Heart left ventricle (tissue), 13 donors: ENCODE results near the gene CPNE8.

ENCODE experiments used
- CTCF ChIP-seq, 12 donors: fragments of 200-600 bp; sonication (generic) in 4 of 12; IDR thresholded peaks; one replicate each; pipeline versions ENCODE4 v1.5.0 to v1.8.0; 2018 to 2022; ENCODE audit warnings: antibody characterized with exemption in 12 of 12, mild to moderate bottlenecking in 5 of 12
- POLR2A ChIP-seq, 2 donors: fragments of 450-650 bp; IDR thresholded peaks; one replicate each; pipeline ENCODE4 v1.6.1; 2017; ENCODE audit warnings: antibody characterized with exemption in 2 of 2, mild to moderate bottlenecking in 2 of 2, moderate library complexity in 2 of 2
- donor health status: ischemic (EF 13 %, LVEDD 7.1; RV severe dilation, severe dysfunction).
- donor health status: DM: no; HTN: yes; CAD: no.
- donor health status: DM: no; HTN: no; CAD: no.
- donor health status: ischemic (EF 25% LVEDD 6.9; RV normal size, moderate dysfunction).
- donor health status: ischemic (EF 25% LVEDD 5.7; RV mildly dilated, moderate dysfunction).
- donor health status: ischemic (EF 35%, LVEDD 5.7; RV mildly dilated, moderate dysfunction).
- donor health status: nonischemic (EF 11% LVEDD 7.7; RV severe dilation, severe dysfunction).
- donor health status: DM: yes; HTN: yes; CAD: no.
- donor health status: PGD.
- donor health status: ischemic (EF 29% LVEDD 5.4; RV normal size, mild dysfunction).
- donor health status: nonischemic (EF 23%, LVEDD 6.1; RV moderate dilation, normal function).

DNA sequence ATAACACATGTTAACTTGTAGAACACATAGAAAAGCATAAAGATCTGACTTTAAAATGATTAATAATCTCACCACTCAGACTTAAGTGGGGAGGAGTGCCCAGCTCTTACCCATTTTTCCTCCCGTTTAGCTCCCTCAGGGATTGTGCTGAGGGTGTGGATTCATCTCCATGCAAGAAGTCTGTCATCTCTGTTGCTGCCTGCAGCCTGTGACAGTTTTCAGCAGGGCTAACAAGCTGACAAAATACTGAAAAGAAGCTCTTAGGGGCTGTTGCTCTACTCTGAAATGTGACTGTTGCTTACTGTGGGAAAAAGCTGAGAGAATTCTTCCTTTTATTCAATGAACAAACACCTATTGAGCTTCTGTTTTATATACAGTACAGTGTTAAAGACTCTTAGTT is 216.2 kb downstream of the CPNE8 start:
- TF ChIP-seq POLR2A (IDR thresholded peaks at IDR 0.05) = no peak
- TF ChIP-seq CTCF (IDR thresholded peaks at IDR 0.05) = no peak
